ENCODE results near the gene DUSP22.

DUSP22 gene

GRCh38 chr6:293193-294174 lies 1.2 kb downstream of the DUSP22 start:
- no peak for TF ChIP-seq SIN3A (IDR thresholded peaks at IDR 0.05; ENCODE audit: borderline replicate concordance, insufficient read depth, low read length)
- TF ChIP-seq REST (IDR thresholded peaks at IDR 0.05; ENCODE audit: insufficient read depth in 1 of 2, low read depth in 2 of 2, low read length in 2 of 2): no peak
- TF ChIP-seq TAF1 (IDR thresholded peaks at IDR 0.05; ENCODE audit: borderline replicate concordance, insufficient read depth, low read length): no peak
- TF ChIP-seq FOXP2 (optimal IDR thresholded peaks at IDR 0.05; ENCODE audit: borderline replicate concordance, extremely low read depth, extremely low read length, insufficient read depth): no peak
- TF ChIP-seq POLR2AphosphoS5 (IDR thresholded peaks at IDR 0.05; ENCODE audit: low read depth, low read length): no peak

GRCh38 chr6:294656-295565 lies 2.6 kb downstream of the DUSP22 start:
- no peak for TF ChIP-seq TAF1 (IDR thresholded peaks at IDR 0.05; ENCODE audit: borderline replicate concordance, insufficient read depth, low read length)
- no peak for TF ChIP-seq REST (IDR thresholded peaks at IDR 0.05; ENCODE audit: insufficient read depth in 1 of 2, low read depth in 2 of 2, low read length in 2 of 2)
- TF ChIP-seq POLR2AphosphoS5 (IDR thresholded peaks at IDR 0.05; ENCODE audit: low read depth, low read length): no peak
- no peak for TF ChIP-seq FOXP2 (optimal IDR thresholded peaks at IDR 0.05; ENCODE audit: borderline replicate concordance, extremely low read depth, extremely low read length, insufficient read depth)
- TF ChIP-seq SIN3A (IDR thresholded peaks at IDR 0.05; ENCODE audit: borderline replicate concordance, insufficient read depth, low read length): no peak

GRCh38 chr6:296151-297122 lies 4.2 kb downstream of the DUSP22 start:
- TF ChIP-seq REST (IDR thresholded peaks at IDR 0.05; ENCODE audit: insufficient read depth in 1 of 2, low read depth in 2 of 2, low read length in 2 of 2) (0 out of 4 replicates have a peak, but pooled peaks of 1 of the 2 experiments have one; percentile 17), FOXP2 (optimal IDR thresholded peaks at IDR 0.05; ENCODE audit: borderline replicate concordance, extremely low read depth, extremely low read length, insufficient read depth) (no peak)

GRCh38 chr6:297571-298232 lies 5.4 kb downstream of the DUSP22 start:
- TF ChIP-seq POLR2AphosphoS5 (IDR thresholded peaks at IDR 0.05; ENCODE audit: low read depth, low read length) (no peak), TAF1 (IDR thresholded peaks at IDR 0.05; ENCODE audit: borderline replicate concordance, insufficient read depth, low read length) (no peak), SIN3A (IDR thresholded peaks at IDR 0.05; ENCODE audit: borderline replicate concordance, insufficient read depth, low read length) (no peak), REST (IDR thresholded peaks at IDR 0.05; ENCODE audit: insufficient read depth in 1 of 2, low read depth in 2 of 2, low read length in 2 of 2) (no peak), FOXP2 (optimal IDR thresholded peaks at IDR 0.05; ENCODE audit: borderline replicate concordance, extremely low read depth, extremely low read length, insufficient read depth) (no peak)

All from PFSK-1 (cell line).